ENCODE measurements around the gene FAM237B. TPM values are rescaled to one million over a fixed set of nuclear protein-coding genes. Genes with fewer than 3 reads are reported as not detected.

The FAM237B gene
- total and polyA plus RNA-seq, 2 of the 8 experiments (the other 6 are each of a cell fraction or from before 2014, with no cell fraction given) = not detected

DNA sequence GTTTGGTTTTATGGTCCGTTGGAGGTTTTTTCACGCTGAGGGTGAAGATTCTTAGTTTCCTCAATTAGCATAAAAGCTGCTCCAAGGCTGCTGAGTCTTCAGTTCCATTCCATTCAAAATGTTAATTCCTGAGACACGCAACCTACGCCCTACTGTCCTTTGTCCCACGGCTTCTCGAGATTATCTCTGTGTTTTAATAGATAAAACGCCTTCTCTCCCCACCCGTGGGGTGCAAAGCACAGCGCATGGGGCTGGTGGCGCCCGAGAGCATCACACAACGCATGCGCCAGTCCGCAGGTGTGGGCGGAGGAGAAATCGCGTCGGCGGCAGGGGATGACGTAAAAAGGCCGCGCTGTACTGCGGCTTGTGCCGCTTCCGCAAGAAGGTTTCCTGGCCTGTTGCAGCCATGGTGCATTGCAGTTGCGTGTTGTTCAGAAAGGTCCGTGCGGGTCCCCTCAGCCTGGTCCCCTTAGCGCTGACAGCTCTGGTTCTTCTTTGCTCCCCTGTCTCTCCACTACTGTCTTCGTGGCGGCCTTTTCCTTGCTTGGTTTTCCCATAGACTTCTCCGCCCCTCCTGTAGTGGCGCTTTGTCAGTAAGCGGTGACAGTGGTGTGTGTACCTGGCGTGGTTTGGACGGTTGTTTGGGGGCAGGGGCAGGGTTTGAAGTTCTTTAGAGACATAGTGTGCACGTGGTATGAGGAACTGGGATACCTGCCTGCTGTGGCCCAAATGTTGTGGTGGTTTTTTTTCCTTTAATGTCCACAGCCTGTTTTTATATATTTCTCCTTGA, 25.4 kb upstream of the FAM237B start, which contains the start of gene GTPBP10 (continued):
- TF ChIP-seq TBP (IDR thresholded peaks at IDR 0.05; ENCODE audit: low read depth, low read length) (peak; percentile 85), HDAC2 (IDR thresholded peaks at IDR 0.05; ENCODE audit: borderline replicate concordance in 1 of 2, low read depth in 2 of 2, low read length in 2 of 2) (peak; percentile 28 to 90; a peak in 2 of 4 replicates), CHD1 (IDR thresholded peaks at IDR 0.05; ENCODE audit: low read depth, low read length) (no peak), EZH2 (IDR thresholded peaks at IDR 0.05; ENCODE audit: low read depth, low read length, severe bottlenecking) (no peak), JUN (IDR thresholded peaks at IDR 0.05; ENCODE audit: low read depth, low read length) (no peak), POLR2AphosphoS5 (IDR thresholded peaks at IDR 0.05; ENCODE audit: low read depth, low read length) (peak; percentile 98), POLR2A (IDR thresholded peaks at IDR 0.05; ENCODE audit: control extremely low read depth in 1 of 2, low read depth in 2 of 2, low read length in 2 of 2) (peak; percentile 93 to 94), BCL11A (IDR thresholded peaks at IDR 0.05; ENCODE audit: low read depth in 2 of 2, low read length in 2 of 2) (no peak), SIN3A (conservative IDR thresholded peaks at IDR 0.05 in 1 of 2, IDR thresholded peaks at IDR 0.05 in 1 of 2; ENCODE audit: low read depth in 1 of 2, low read length in 2 of 2) (peak; percentile 96 to 97; a peak in 3 of 4 replicates), BACH1 (IDR thresholded peaks at IDR 0.05; ENCODE audit: low read length) (peak; percentile 59), BRCA1 (IDR thresholded peaks at IDR 0.05; ENCODE audit: low read depth, low read length) (no peak), SUZ12 (IDR thresholded peaks at IDR 0.05; ENCODE audit: low read length) (no peak), RNF2 (IDR thresholded peaks at IDR 0.05; ENCODE audit: borderline replicate concordance, low read depth, low read length, missing control alignments, poor library complexity, severe bottlenecking) (no peak), KDM4A (IDR thresholded peaks at IDR 0.05; ENCODE audit: low read depth, low read length, severe bottlenecking) (peak; percentile 94), SAP30 (IDR thresholded peaks at IDR 0.05; ENCODE audit: insufficient read depth, insufficient replicate concordance, low read length) (peak; percentile 96), SP1 (IDR thresholded peaks at IDR 0.05; ENCODE audit: low read depth, low read length) (0 out of 2 replicates have a peak, but pooled peaks have one; percentile 40), RXRA (IDR thresholded peaks at IDR 0.05; ENCODE audit: insufficient read depth, low read depth, low read length) (no peak), TCF12 (IDR thresholded peaks at IDR 0.05; ENCODE audit: low read depth, low read length) (no peak; the same call in 1 of the 2 replicates), ZNF274 (IDR thresholded peaks at IDR 0.05; ENCODE audit: borderline replicate concordance, extremely low read depth, low read length) (no peak), CBX5 (IDR thresholded peaks at IDR 0.05; ENCODE audit: low read depth, low read length) (no peak)
- TF ChIP-seq, protein P1, sequence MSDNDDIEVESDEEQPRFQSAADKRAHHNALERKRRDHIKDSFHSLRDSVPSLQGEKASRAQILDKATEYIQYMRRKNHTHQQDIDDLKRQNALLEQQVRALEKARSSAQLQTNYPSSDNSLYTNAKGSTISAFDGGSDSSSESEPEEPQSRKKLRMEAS (IDR thresholded peaks at IDR 0.05) = peak; percentile 75
- TF ChIP-seq, protein P2, sequence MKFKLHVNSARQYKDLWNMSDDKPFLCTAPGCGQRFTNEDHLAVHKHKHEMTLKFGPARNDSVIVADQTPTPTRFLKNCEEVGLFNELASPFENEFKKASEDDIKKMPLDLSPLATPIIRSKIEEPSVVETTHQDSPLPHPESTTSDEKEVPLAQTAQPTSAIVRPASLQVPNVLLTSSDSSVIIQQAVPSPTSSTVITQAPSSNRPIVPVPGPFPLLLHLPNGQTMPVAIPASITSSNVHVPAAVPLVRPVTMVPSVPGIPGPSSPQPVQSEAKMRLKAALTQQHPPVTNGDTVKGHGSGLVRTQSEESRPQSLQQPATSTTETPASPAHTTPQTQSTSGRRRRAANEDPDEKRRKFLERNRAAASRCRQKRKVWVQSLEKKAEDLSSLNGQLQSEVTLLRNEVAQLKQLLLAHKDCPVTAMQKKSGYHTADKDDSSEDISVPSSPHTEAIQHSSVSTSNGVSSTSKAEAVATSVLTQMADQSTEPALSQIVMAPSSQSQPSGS (IDR thresholded peaks at IDR 0.05; ENCODE audit: low read length) = no peak
